HG03558 (cell line): Measurements from ENCODE around the gene PEMT.

ENCODE experiments used
- ATAC-seq: cut with Tn5 transposase; IDR thresholded peaks from one replicate; pipeline ENCODE4 v1.9.1; 2021; ENCODE audit warnings: moderate number of reproducible peaks; ENCODE audit not compliant: unreplicated experiment; ENCODE audit errors: extremely low read depth

Gene PEMT

GRCh38 chr17:17518014-17518413 is 73.5 kb downstream of the PEMT start:
- no peak for ATAC-seq

DNA sequence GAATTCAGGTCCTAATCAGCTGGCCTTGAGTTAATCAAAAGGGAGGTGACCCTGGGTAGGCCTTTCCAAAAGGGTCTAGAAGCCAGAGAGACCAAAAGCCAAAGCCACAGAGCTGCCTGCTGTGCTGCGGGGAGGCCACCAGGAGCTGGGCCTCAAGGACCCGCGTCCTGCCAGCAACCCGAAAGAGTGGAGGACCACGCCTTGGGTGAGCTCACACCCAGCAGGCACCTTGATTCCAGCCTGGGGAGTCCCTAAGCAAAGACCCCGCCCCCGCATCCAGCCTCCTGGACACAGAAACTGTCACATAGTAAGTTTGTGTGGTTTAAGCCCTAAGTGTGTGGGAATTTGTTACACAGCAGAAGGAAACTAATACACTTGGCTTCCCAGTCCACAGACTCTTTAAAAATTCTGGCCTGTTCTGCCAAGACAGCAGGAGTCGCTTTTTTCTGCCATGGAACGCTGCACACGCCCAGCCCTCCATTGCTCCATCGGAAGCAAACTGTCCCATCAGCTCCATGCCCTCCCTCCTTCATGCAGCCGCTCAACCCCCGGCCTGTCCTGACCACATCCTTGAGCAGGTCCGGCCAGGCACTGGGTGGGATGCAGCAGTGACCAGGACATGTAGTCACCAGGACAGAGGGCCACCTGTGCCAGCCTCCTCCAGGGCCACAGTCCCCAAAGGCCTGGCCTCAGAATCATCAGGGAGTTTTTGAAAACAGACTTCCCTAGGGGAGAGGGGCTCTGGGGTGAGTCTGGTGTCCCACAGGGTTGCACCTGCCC is 74.4 kb downstream of the PEMT start:
- ATAC-seq: no peak

- ATAC-seq: no peak
Measured at GRCh38 chr17:17515934-17516930, 75.3 kb downstream of the PEMT start.

DNA sequence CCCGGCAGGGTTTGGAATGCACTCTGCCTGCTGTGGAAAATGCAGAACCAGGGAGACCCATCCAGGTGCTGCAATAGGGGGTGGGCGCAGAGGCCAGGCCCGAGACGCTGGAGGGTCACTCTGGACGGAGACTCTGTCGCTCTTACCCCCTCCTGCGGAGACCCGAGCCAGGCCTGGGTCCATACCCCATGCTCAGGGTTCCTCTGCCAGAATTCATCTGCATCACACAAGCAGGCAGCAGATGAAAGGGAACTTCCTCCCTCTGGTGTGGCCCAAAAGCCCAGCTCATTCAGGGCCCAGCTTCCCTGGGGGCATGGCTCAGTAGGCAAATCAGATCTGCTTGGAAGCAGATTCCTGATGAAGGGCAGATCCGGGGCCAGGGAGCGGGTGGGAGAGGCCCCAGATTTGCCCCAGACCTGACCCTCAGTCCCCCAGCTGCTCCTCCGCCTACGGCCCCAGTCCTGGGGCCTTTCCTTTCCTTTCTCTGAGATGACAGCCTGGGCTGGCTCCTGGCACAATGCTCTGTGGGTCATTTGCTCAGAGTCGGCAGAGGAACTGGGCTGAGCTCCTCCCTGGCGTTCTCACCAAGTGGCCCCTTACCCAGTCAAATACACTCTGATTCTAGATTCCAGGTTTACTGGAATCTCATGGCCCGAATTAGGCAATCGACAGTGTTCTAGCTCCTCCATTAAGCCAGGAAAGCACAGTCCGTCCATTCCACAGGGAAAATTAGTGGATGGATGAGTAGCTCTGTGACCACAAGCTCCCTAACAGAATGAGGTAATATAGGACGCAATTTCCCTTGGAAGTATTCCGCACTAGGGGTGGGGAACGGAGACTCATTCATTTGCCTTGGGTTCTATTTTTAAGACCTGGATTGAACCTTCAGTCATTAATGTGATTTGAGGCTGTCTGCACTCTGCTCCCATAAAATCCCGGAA is 76.2 kb downstream of the PEMT start:
- no peak for ATAC-seq

DNA sequence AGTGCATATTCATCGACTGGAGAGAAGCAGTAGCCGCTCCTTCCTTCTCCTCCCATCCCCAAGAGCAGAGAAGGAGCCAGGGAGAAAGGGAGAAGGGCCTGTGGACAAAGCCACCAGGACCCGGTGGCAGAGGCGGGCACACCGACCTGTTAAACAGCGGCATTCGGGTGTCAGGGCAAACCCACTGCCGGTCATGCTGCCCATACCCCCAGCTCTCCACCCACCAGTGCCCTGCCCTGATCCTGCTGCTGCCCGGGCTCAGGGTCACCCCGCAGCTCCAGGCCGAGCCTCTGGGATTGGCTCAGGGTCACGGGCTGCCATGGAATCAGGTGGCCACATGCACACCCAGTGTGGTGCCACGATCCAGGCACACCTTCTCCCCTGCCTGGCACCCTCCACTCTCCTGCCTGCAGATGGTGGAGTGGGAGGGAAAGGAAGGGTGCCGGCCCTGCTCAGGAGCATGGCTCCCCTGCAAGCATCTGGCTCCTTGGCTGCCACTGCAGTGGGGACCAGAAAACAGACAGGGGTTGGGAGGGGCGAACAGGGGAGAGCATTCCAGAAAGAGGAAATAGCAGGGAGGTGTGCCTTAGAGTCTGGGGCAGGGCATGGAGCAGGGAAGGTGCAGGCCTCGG is 77.0 kb downstream of the PEMT start:
- no peak for ATAC-seq

- ATAC-seq: no peak
Measured at GRCh38 chr17:17513626-17514025, 77.9 kb downstream of the PEMT start.

DNA sequence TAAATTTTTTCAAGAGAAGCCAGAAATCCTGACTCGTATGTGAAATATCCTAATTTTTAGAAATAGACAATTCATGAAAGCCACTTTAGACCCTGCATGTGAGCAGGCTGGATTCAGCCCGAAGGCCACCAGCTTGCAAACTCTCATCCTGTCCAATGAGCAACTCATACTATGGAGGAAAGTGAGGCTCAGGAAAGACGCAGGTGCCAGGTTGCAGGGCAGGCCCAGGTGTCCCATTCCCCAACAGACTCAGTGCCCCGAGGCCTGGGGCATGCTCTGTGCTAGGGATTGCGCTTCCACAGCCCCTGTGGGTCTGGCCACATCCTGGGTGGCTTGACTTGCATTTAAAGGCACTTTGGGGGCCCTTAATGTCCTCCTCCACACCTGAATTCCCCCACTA is 78.6 kb downstream of the PEMT start:
- ATAC-seq: no peak

GRCh38 chr17:17511881-17512858 is 79.3 kb downstream of the PEMT start:
- no peak for ATAC-seq

- ATAC-seq: no peak
Measured at GRCh38 chr17:17511293-17511741, 80.2 kb downstream of the PEMT start.

- no peak for ATAC-seq
Measured at GRCh38 chr17:17510456-17511292, 80.8 kb downstream of the PEMT start.

GRCh38 chr17:17509601-17510425 is 81.7 kb downstream of the PEMT start:
- no peak for ATAC-seq

- ATAC-seq: no peak
Measured at GRCh38 chr17:17508646-17509591, 82.6 kb downstream of the PEMT start.

GRCh38 chr17:17508019-17508535 is 83.4 kb downstream of the PEMT start:
- ATAC-seq: no peak

DNA sequence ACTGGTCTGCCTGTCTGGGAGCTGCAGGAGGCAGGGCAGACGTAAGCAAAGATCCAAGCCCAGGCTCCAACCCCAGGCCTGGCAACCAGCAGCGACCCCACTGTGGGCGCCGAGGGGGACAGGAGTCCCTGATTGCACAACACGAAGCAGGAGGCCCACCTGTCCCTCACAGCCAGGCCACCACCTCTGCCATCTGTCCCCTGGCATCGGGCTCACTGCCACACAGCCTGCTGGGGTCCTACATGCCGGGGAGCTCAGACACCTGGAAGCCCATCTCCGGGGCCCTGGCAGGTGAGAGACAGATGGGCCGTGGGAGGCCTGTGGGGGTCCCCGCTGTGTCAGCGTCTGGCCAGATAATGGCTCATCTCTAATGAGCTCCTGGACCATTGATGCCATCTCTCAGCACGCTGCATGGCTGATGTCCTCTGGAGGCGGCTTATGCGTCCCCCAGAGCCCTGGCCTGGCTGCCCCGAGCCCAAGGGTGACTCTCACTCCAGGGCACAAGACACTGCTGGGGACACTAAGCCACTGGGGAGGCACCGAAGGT is 84.0 kb downstream of the PEMT start:
- no peak for ATAC-seq

DNA sequence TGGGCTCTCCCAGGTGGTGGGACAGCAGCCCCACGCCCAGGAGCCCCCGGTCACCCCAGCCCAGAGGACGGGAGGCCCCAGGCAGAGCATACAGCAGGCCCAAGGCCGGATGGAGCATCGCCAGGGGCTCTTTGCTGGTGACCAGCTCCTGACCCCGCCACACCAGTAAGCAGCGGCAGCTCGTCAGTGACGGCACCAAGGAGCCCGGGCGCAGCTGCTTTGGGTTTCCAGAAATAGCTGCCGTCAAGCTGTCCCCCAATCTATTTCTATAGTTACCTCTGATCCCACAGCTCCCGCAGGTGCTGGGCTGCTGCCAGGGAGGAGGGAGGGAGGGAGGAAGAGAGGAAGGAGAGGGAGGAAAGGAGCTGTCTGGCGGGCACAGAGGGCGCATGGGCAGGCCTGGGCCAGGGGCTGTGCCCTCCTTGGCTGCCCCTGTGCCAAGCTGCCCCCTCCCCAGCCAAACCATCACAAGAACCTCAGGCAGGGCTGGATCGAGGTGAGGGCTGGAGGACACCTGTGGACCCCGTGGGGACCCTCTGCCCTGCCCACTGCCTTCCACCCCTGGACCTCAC is 84.5 kb downstream of the PEMT start:
- no peak for ATAC-seq
